H1 (cell line): ENCODE results near the gene SCN3B. TPM values are rescaled to one million over a fixed set of nuclear protein-coding genes. Genes with fewer than 3 reads are reported as not detected.

Experiments
- CBX5 ChIP-seq: fragments of 300-800, 300-1000 bp; sonication (generic); IDR thresholded peaks from 2 replicates; pipeline ENCODE4 v1.7.1; 2016; ENCODE audit warnings: antibody characterized with exemption, low read length, low read depth
- RNF2 ChIP-seq: fragments of 200-900, 300-1000 bp; sonication (generic); IDR thresholded peaks from 2 replicates; pipeline ENCODE4 v1.7.1; 2016; ENCODE audit warnings: borderline replicate concordance, low read depth, mild to moderate bottlenecking, antibody characterized with exemption, low read length; ENCODE audit not compliant: poor library complexity, severe bottlenecking; ENCODE audit errors: missing control alignments
- TEAD4 ChIP-seq: IDR thresholded peaks from 2 replicates; pipeline ENCODE4 v1.6.1; 2012; ENCODE audit warnings: low read depth, low read length, inconsistent platforms, mixed read lengths
- polyA plus RNA-seq, 7 experiments: library from polyadenylated mRNA; depleted of rRNA in 3 of 7; stranded (reverse) in 5 of 7; unstranded in 2 of 7; fragments of >200 nt in 5 of 7; fragments of 200-250 nt in 2 of 7; gene quantifications; 1 replicate in 5 of 7; 2 replicates in 1 of 7; 4 replicates in 1 of 7; pipeline versions ENCODE4 v1.2.1 to v1.2.3, GENCODE V29; 2011 to 2013; ENCODE audit warnings: missing spikeins in 2 of 7, mixed read lengths in 2 of 7
- total RNA-seq: library from RNA; stranded (reverse); fragmentation: NEBNext Ultra II Directional; extraction: Animal tissue kit (Norgen Biotek cat#: 25700); gene quantifications from 2 replicates; pipeline ENCODE4 v1.2.1, GENCODE V29; 2021
- TF ChIP-seq, protein P1 (sequence below): IDR thresholded peaks from 2 replicates; pipeline ENCODE4 v1.6.1; 2012; ENCODE audit warnings: inconsistent platforms

SCN3B gene
- total and polyA plus RNA-seq, 2 of the 8 experiments (the other 6 are each of a cell fraction or from before 2014, with no cell fraction given) = 0.67 to 1.1 TPM

DNA sequence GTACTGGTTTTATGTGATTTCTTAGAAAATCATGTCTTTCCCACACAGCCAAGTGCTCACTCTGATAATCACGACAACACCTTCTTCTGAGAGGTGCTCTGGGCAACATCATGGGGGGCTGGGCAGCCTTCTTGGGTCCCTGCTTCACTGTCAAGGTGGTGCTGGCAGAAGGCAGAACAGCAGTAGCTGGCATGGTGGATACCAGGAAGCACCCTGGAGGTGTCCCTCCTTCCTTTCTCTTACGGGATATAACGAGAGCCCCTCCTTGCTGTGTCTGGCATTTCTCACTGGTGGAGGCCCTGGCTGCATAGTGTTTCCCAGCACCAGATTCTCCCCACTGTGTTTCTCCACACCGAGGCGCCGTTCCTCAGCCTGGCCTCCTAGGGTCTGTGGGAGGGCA is 60.9 kb downstream of the SCN3B start (continued):
- TF ChIP-seq RNF2 (no peak), CBX5 (no peak), TEAD4 (no peak)
- TF ChIP-seq, protein P1, sequence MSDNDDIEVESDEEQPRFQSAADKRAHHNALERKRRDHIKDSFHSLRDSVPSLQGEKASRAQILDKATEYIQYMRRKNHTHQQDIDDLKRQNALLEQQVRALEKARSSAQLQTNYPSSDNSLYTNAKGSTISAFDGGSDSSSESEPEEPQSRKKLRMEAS = no peak
